Left lung (tissue), 10 donors: ENCODE results near the gene GLRX3. TPM values are rescaled to one million over a fixed set of nuclear protein-coding genes. Genes with fewer than 3 reads are reported as not detected.
A peak's percentile ranks its signal among the peaks of the same experiment; 100 is the strongest.

Experiments used
- ATAC-seq: fragments of 200-7000 bp; cut with Tn5 transposase; one replicate; pipeline ENCODE4 v1.9.1; 2020; ENCODE audit warnings: moderate library complexity
- DNase-seq, 4 donors: peaks; one replicate each; pipeline ENCODE4 v3.0.0-alpha.2; 2013 to 2020
- H3K27ac ChIP-seq, 2 donors: fragments of 200-600 bp; sonication (generic) in 1 of 2; one replicate each; pipeline versions ENCODE4 v1.5.0 to v1.8.0; 2020 to 2021
- H3K27me3 ChIP-seq, 2 donors: fragments of 200-600 bp; sonication (generic) in 1 of 2; one replicate each; pipeline versions ENCODE4 v1.5.0 to v1.8.0; 2020 to 2021
- H3K36me3 ChIP-seq, 2 donors: fragments of 200-600 bp; sonication (generic) in 1 of 2; one replicate each; pipeline versions ENCODE4 v1.5.0 to v1.8.0; 2020 to 2021
- H3K4me1 ChIP-seq, 2 donors: fragments of 200-600 bp; one replicate each; pipeline ENCODE4 v1.8.0; 2021
- H3K4me3 ChIP-seq, 2 donors: fragments of 200-600 bp; sonication (generic) in 1 of 2; one replicate each; pipeline versions ENCODE4 v1.5.0 to v1.8.0; 2020 to 2021; ENCODE audit warnings: mild to moderate bottlenecking in 1 of 2
- H3K9me3 ChIP-seq, 2 donors: fragments of 200-600 bp; sonication (generic) in 1 of 2; one replicate each; pipeline versions ENCODE4 v1.5.0 to v1.8.0; 2020 to 2021
- CTCF ChIP-seq, 2 donors: fragments of 200-600 bp; sonication (generic) in 1 of 2; IDR thresholded peaks; one replicate each; pipeline versions ENCODE4 v1.5.0 to v1.8.0; 2021; ENCODE audit warnings: antibody characterized with exemption in 2 of 2
- intact Hi-C, 2 donors: fragments of 100-400 bp; cut with DNase I; formaldehyde crosslinking; loops; one replicate each; pipeline versions ENCODE4 v1.11.2 to v1.14.2; 2022
- polyA plus RNA-seq, 6 donors: library from polyadenylated mRNA; unstranded; fragments of 120-200 nt; gene quantifications; one replicate each; pipeline ENCODE4 v1.2.1, GENCODE V29; 2013; ENCODE audit not compliant: insufficient read length in 6 of 6
- total RNA-seq, 2 donors: library from RNA; stranded (reverse); fragmentation: NEBNext Ultra II Directional; extraction: Animal tissue kit (Norgen Biotek cat#: 25700); gene quantifications; one replicate each; pipeline ENCODE4 v1.2.1, GENCODE V29; 2021
- donor health status: DM: no; HTN: yes; CAD: no.
- donor health status: DM: no; HTN: no; CAD: no.

GLRX3 gene
- total and polyA plus RNA-seq, 8 donors, result 67.3 to 88.6 (median 75.9) TPM

DNA sequence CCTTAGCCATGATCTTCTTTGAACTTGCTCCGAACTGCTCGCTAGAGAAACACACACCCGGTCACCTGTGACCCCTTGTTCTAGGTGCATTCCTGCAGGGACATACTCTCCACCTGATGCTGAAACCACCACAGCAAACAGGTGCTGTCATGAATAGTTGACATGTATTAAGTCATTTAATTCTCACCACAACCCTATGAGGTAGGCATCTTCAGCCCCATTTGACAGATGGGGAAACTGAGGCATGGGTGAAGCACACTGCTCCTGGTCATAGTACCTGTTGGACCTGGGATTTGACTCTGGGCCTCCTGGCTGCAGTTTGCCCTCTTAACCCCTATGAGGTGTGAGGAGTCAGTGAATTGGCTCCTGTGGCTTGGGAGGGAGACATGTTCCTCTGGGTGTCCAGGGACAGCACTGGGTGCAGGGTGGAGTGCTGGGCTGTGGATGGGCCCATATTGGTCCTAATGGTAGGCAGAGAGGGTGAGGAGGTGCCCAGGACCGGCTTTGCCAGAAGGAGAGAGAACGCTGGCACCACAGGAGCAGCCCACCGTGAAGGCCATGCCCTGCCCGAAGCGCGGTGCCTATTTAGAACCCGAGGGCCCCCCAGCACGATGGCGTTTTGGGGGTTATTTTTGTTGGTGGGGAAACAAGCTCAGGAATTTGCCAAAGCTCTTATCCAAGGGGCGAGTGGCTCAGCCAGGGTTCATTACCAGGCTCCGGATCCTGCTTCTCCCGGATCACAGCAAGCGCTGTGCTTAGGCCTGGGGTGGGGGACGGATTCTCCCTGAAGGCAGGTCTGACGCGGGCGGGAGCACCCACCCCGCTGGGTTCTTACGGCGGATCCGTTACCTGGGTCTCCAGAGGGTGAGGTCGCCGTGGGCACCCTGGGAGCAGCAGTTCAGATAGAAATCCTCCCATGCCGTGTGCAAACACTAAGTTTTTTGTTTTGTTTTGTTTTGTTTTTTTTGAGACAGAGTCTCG lies 52.3 kb downstream of the GLRX3 start:
- H3K27me3 ChIP-seq, result peaks cover 0 to 24% of the 10 kb centered on the region in 2 donors
- DNase-seq, result no peak
- H3K4me3 ChIP-seq, result no peak overlapping the region
- peaks cover 0 to 8% of the 10 kb centered on the region in 2 donors for H3K4me1 ChIP-seq
- intact Hi-C loops, result no loop called here
- no peak for ATAC-seq
- H3K36me3 ChIP-seq, result peaks cover 0 to 45% of the 10 kb centered on the region in 2 donors
- no peak for TF ChIP-seq CTCF (IDR thresholded peaks at IDR 0.05)
- H3K9me3 ChIP-seq, result no peaks in the 10 kb centered on the region
- no peak overlapping the region for H3K27ac ChIP-seq

- no peak overlapping the region for H3K27ac ChIP-seq
- ATAC-seq, result no peak
- H3K27me3 ChIP-seq, result peaks cover 0 to 24% of the 10 kb centered on the region in 2 donors
- H3K4me1 ChIP-seq, result peaks cover 0 to 8% of the 10 kb centered on the region in 2 donors
- H3K9me3 ChIP-seq, result no peaks in the 10 kb centered on the region
- intact Hi-C loops, result no loop called here
- peak in 1 of 4 donors; percentile 7 for DNase-seq
- no peak for TF ChIP-seq CTCF (IDR thresholded peaks at IDR 0.05)
- H3K36me3 ChIP-seq, result peaks cover 0 to 33% of the 10 kb centered on the region in 2 donors
- peak overlapping the region in 1 of 2 donors; percentile 41 for H3K4me3 ChIP-seq
These were observed 53.4 kb downstream of the GLRX3 start for GRCh38 chr10:130189608-130190054.

DNA sequence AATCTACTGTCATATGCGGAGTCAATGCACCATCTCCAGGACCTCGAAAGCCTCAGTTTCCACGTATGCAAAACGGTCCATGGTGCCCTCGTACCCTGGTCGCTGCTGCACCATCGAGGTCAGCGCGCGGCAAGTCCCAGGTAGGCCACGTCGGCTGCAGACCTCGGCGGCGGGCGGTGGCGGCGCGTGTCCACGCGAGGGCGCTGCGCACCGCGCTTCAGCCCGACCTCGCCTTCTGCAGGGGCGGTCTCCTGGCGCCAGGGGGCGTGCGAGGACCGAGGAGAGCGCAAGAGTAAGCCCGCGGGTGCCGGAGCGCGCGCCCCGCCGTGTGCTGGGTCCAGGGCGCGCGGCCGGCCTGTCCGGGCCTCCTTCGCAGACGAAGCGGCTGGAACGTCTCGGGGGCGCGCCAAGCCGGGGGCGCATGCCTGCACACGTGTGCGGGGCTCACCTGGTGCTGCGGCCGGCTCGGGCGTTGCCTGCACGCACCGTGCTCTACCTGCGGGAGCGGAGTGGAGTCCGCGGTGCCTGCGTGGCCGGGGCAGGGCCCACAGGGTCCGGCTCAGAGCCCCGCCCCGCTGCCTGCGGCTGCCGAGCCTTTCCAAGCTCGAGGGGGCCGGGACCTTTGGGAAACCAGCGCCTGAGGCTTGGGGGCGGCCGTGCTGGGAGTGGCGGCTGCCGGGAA lies 54.0 kb downstream of the GLRX3 start:
- Histone ChIP-seq H3K27ac (no peak overlapping the region), H3K27me3 (peaks cover 0 to 24% of the 10 kb centered on the region in 2 donors), H3K4me1 (peaks cover 0 to 8% of the 10 kb centered on the region in 2 donors), H3K4me3 (peak overlapping the region; percentile 41 to 49), H3K9me3 (no peaks in the 10 kb centered on the region), H3K36me3 (peaks cover 0 to 27% of the 10 kb centered on the region in 2 donors)
- peak; percentile 99 for ATAC-seq
- peak; percentile 100 for TF ChIP-seq CTCF (IDR thresholded peaks at IDR 0.05)
- DNase-seq, result peak; percentile 88 to 98 (median 92)
- intact Hi-C loops, result no loop called here

GRCh38 chr10:130190737-130191115 lies 54.5 kb downstream of the GLRX3 start:
- Histone ChIP-seq H3K27me3 (peaks cover 0 to 24% of the 10 kb centered on the region in 2 donors), H3K4me3 (peak overlapping the region; percentile 41 to 49), H3K27ac (no peak overlapping the region), H3K9me3 (no peaks in the 10 kb centered on the region), H3K4me1 (peaks cover 0 to 8% of the 10 kb centered on the region in 2 donors), H3K36me3 (peaks cover 0 to 22% of the 10 kb centered on the region in 2 donors)
- no peak for TF ChIP-seq CTCF (IDR thresholded peaks at IDR 0.05)
- intact Hi-C loops, result no loop called here
- DNase-seq (peak in 2 of 4 donors; percentile 7 to 8), ATAC-seq (peak; percentile 32)

DNA sequence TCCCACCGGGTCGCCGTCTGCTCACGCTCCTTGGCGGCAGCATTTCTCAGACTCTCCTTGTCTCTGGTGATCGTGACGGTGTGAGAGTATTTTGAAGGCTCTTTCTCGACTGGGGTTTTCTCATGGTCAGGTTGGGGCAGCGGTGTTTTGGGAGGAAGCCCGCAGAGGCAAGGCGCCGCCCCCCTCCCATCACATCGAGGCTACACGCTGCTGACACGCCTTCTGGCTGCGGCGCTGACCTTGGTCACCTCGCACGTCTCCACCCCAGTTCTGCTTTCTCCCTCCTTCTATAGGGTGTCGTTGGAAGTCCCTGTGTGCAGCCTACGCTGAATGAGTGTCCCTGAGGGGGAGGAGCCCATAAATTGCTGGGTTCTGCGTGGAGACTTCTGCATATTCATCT lies 55.2 kb downstream of the GLRX3 start:
- Histone ChIP-seq H3K27me3 (peaks cover 0 to 24% of the 10 kb centered on the region in 2 donors), H3K9me3 (no peaks in the 10 kb centered on the region), H3K4me1 (peaks cover 0 to 8% of the 10 kb centered on the region in 2 donors), H3K36me3 (peaks cover 0 to 19% of the 10 kb centered on the region in 2 donors), H3K4me3 (no peak overlapping the region), H3K27ac (no peak overlapping the region)
- TF ChIP-seq CTCF (IDR thresholded peaks at IDR 0.05), result no peak
- DNase-seq, result no peak
- intact Hi-C loops, result no loop called here
- no peak for ATAC-seq
